ENCODE results near the gene RRP15.

The RRP15 gene

DNA sequence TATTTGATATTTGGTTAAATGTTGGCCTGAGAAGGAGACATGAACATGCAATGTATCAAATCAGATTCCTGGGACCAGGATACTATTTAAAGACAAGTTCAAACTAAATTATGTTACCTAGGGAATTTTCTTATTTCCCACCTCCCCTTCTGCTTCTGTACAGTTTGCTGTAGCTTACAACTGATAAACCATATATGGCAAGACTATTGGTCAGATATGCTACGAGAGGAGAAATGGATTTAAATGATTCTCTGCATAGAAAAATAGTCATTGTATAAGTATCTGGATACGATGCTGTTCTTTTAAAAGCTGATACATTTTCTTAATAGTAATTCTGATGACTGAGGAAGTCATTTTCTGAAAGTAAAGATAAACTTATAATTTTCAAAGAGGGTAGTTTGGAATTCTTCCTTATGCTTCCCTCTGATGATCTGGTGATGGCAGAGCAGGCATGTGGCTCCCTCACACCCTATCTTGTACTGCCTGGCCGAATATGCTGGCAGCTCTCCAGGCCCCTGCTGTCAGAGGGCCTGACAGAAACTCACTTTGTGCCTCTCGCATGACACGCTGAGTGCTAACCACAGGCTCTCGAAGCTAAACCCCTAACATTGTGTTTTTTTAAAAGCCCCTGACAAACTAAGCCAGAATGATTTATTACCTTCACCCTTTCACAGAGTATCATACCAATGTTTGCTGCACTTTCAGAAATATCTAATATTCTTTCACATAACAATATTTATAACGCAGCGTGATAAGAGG is 19.4 kb downstream of the RRP15 start:
- H3K4me3 ChIP-seq (ENCODE audit: low read depth, low read length): no peak overlapping the region
- TF ChIP-seq, protein P1, sequence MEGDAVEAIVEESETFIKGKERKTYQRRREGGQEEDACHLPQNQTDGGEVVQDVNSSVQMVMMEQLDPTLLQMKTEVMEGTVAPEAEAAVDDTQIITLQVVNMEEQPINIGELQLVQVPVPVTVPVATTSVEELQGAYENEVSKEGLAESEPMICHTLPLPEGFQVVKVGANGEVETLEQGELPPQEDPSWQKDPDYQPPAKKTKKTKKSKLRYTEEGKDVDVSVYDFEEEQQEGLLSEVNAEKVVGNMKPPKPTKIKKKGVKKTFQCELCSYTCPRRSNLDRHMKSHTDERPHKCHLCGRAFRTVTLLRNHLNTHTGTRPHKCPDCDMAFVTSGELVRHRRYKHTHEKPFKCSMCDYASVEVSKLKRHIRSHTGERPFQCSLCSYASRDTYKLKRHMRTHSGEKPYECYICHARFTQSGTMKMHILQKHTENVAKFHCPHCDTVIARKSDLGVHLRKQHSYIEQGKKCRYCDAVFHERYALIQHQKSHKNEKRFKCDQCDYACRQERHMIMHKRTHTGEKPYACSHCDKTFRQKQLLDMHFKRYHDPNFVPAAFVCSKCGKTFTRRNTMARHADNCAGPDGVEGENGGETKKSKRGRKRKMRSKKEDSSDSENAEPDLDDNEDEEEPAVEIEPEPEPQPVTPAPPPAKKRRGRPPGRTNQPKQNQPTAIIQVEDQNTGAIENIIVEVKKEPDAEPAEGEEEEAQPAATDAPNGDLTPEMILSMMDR (IDR thresholded peaks at IDR 0.05; ENCODE audit: low read depth, low read length, missing control alignments): no peak
- no peaks in the 10 kb centered on the region for H3K36me3 ChIP-seq (replicated peaks)
- peak; percentile 65 for DNase-seq
- H3K27ac ChIP-seq: no peak overlapping the region
- in situ Hi-C loops (cut with HindIII; ENCODE audit: low pct_ligation_motif_present, low sequenced_read_pairs): no loop called here
- no peaks in the 10 kb centered on the region for H3K27me3 ChIP-seq (replicated peaks)

DNA sequence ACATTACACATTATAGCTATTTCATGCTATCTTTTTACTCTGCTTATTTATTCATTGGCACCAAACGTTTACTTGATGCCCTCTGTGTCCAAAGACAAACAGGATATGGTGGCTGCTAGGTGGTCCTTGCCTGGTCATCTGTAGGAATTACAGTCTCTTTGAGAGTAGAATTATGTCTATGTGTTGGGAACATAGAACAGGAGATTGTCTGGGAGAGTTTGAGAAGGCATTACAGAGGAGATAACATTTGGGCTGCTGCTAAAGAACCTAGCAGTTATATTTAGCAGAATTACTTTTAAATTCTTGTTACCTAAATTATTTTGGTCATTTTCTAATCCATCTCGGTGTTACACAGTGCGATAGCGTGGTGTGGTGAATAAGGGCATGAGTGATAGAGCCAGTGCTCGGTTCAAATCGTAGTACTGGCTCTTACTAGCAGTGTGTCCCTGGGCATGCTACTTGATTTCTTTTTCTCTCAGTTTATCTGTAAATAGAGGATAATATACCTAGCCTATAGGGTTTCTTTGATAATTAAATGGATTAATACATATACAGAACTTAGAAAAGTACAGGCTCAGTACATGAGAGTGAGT is 20.5 kb downstream of the RRP15 start:
- no peaks in the 10 kb centered on the region for H3K27me3 ChIP-seq (replicated peaks)
- no peak overlapping the region for H3K4me3 ChIP-seq (ENCODE audit: low read depth, low read length)
- H3K27ac ChIP-seq: no peak overlapping the region
- TF ChIP-seq, protein P1 (IDR thresholded peaks at IDR 0.05; ENCODE audit: low read depth, low read length, missing control alignments): no peak
- no peak for DNase-seq
- no peaks in the 10 kb centered on the region for H3K36me3 ChIP-seq (replicated peaks)
- in situ Hi-C loops (cut with HindIII; ENCODE audit: low pct_ligation_motif_present, low sequenced_read_pairs): no loop called here

DNA sequence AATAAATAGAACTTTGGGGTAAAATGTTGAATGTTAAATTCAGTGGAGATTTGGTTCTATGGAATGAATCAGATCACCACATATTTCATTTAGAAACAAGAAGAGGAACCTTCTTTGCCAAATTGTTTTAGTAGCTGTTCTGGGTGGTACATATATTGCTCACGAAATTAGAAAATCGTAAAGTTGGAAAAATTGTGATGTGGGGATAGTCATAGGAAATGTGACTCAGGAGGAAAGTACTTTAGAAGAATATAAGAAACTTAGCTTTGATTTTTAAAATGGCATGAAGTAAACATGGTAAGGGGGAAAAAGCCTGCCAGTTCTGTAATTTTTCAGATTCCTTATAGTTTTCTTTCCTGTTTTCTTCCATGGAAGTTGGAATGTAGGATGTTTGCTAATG is 27.4 kb downstream of the RRP15 start:
- Histone ChIP-seq H3K36me3 (replicated peaks) (no peaks in the 10 kb centered on the region), H3K27me3 (replicated peaks) (no peaks in the 10 kb centered on the region), H3K27ac (no peak overlapping the region), H3K4me3 (ENCODE audit: low read depth, low read length) (no peak overlapping the region)
- TF ChIP-seq, protein P1 (IDR thresholded peaks at IDR 0.05; ENCODE audit: low read depth, low read length, missing control alignments): no peak
- DNase-seq: no peak
- in situ Hi-C loops (cut with HindIII; ENCODE audit: low pct_ligation_motif_present, low sequenced_read_pairs): no loop called here

DNA sequence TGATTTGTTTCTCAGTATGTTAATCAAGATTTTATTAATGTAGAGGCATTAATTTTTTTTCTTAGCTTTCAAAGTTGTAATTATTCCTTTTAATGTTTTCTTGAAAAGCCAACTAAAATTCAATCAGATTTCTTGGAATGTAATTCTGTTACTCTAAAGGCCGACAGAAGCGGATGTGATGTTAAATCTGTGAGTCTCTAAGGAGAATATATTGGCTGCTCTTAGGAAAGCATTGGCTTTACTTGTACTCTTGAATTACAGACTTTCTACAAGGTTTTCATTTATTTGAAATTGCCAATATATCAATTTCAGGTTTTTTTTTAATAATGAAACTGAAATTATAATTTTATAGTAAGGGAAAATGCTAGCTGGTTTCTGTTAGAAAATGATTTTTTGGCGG is 29.2 kb downstream of the RRP15 start:
- in situ Hi-C loops (cut with HindIII; ENCODE audit: low pct_ligation_motif_present, low sequenced_read_pairs): no loop called here
- no peak overlapping the region for H3K4me3 ChIP-seq (ENCODE audit: low read depth, low read length)
- TF ChIP-seq, protein P1 (IDR thresholded peaks at IDR 0.05; ENCODE audit: low read depth, low read length, missing control alignments): no peak
- no peak overlapping the region for H3K27ac ChIP-seq
- no peaks in the 10 kb centered on the region for H3K36me3 ChIP-seq (replicated peaks)
- no peak for DNase-seq
- no peaks in the 10 kb centered on the region for H3K27me3 ChIP-seq (replicated peaks)

DNA sequence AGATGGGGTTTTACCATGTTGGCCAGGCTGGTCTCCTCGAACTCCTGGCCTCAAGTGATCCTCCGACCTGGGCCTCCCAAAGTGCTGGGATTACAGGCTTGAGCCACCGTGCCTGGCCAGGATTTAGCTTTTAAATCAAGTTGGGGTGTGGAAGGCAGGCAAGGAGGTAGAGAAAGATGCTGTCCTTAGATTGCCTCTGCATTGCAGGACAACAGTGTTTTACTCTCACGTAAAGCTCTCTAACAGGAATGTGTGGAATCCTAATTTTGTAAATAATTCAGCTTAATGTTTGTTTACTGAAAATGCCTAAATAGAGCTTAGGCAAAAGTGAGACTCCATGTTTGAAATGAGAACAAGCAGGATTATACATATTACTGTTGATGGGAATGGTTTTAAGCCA is 30.5 kb downstream of the RRP15 start:
- TF ChIP-seq, protein P1 (IDR thresholded peaks at IDR 0.05; ENCODE audit: low read depth, low read length, missing control alignments): no peak
- no peaks in the 10 kb centered on the region for H3K27me3 ChIP-seq (replicated peaks)
- no peak for DNase-seq
- no peak overlapping the region for H3K4me3 ChIP-seq (ENCODE audit: low read depth, low read length)
- no peaks in the 10 kb centered on the region for H3K36me3 ChIP-seq (replicated peaks)
- no peak overlapping the region for H3K27ac ChIP-seq
- in situ Hi-C loops (cut with HindIII; ENCODE audit: low pct_ligation_motif_present, low sequenced_read_pairs): no loop called here
